T1000 (cell line): Measurements from ENCODE around the gene TMEM209.
A peak's percentile ranks its signal among the peaks of the same experiment; 100 is the strongest.
"Not testable (repeated sequence)": the region's sequence is repeated elsewhere in the genome, so short reads cannot be mapped to it uniquely, and the experiment has no call there.

Source experiments
- DNase-seq: peaks from one replicate; lab custom pipeline; 2025; ENCODE audit warnings: mixed read lengths; lab: John Stamatoyannopoulos, UW

TMEM209 gene

DNA sequence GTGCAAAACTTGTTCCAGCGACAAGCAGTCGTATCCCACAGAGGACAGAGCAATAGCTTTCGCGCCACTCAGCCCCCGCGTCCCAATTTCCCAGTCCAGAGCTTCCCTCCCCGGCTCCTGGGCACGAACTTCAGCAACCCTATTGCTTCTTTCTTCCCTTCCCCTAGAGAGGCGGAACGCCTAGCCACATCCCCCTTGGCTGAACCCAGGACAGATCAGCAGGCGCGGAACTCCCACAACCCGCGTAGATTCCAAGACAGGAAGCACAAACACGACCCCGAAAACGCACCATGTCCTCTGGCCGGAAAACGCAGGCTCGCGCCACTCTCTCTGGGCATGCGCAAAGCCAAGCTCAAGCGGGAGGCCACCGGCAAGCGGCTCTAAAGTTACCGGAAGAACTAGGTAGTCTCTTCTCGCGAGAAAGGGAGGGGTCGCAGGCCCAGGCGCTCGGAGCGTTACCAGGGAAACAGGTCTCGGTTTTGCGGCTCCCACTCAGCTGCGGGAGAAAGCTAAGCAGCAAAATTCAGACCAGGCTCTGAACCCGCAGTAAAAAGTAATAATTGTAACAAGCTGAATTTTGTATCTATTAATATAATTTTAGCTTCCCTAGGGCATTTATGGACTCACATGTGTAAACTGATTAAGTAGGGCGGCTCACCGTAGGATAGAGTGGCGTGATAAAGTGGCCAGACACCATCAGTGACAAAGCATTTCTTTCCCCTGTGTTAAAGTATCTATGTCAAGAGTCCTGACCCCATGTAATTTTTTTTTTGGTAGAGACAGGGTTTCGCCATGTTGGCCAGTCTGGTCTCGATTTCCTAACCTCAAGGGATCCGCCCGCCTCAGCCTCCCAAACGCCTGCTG lies at the start of gene TMEM209:
Gene TMEM209 (minus strand): TSS at position 323 of the 864 bp plus-strand sequence. CDS start 31 bp downstream, at position 292.
- peak; percentile 80 for DNase-seq

DNA sequence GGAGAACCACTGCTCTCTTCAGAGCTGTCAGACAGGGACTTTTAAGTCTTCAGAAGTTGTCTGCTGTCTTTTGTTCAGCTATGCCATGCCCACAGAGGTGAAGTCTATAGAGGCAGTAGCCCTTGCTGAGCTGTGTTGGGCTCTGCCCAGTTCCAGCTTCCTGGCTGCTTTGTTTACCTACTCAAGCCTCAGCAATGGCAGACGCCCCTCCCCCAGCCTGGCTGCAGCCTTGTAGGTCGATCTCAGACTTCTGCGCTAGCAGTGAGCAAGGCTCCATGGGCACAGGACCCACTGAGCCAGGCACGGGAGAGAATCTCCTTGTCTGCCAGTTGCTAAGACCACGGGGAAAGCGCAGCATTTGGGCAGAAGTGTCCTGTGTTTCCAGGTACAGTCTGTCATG lies 49.3 kb upstream of the TMEM209 start:
- no peak for DNase-seq

DNA sequence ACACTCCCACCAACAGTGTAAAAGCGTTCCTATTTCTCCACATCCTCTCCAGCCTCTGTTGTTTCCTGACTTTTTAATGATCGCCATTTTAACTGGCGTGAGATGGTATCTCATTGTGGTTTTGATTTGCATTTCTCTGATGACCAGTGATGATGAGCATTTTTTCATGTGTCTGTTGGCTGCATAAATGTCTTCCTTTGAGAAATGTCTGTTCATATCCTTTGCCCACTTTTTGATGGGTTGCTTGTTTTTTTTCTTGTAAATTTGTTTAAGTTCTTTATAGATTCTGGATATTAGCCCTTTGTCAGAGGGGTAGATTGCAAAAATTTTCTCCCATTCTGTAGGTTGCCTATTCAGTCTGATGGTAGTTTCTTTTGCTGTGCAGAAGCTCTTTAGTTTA lies 44.4 kb upstream of the TMEM209 start:
- DNase-seq, result not testable (repeated sequence)

DNA sequence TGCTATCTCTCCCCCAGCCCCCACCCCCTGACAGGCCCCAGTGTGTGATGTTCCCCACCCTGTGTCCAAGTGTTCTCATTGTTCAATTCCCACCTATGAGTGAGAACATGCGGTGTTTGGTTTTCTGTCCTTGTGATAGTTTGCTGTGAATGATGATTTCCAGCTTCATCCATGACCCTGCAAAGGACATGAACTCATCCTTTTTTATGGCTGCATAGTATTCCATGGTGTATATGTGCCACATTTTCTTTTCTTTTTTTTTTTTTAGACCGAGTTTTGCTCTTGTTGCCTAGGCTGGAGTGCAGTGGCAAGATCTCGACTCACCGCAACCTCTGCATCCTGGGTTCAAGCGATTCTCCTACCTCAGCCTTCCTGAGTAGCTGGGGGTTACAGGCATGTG lies 43.6 kb upstream of the TMEM209 start:
- not testable (repeated sequence) for DNase-seq

DNA sequence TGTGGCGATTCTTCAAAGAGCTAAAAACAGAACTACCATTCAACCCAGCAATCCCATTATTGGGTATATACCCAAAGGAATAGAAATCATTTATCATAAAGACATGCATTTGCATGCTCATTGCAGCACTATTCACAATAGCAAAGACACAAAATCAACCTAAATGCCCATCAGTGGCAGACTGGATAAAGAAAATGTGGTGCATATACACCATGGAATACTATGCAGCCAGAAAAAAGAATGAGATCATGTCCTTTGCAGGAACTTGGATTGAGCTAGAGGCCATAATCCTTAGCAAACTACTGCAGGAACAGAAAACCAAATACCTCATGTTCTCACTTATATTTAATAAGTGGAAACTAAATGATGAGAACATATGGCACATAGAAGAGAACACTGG lies 41.3 kb upstream of the TMEM209 start:
- DNase-seq, result not testable (repeated sequence)

DNA sequence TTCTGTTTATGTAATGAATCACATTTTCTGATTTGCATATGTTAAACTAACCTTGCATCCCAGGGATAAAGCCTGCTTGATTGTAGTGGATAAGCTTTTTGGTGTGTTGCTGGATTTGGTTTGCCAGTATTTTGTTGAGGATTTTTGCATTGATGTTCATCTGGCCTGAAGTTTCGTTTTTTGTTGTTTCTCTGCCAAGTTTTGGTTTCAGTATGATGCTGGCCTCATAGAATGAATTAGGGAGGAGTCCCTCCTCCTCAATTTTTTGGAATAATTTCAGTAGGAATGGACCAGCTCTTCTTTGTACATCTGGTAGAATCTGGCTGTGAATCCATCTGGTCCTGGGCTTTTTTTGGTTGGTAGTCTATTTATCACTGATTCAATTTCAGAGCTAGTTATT lies 38.3 kb upstream of the TMEM209 start:
- DNase-seq, result not testable (repeated sequence)

DNA sequence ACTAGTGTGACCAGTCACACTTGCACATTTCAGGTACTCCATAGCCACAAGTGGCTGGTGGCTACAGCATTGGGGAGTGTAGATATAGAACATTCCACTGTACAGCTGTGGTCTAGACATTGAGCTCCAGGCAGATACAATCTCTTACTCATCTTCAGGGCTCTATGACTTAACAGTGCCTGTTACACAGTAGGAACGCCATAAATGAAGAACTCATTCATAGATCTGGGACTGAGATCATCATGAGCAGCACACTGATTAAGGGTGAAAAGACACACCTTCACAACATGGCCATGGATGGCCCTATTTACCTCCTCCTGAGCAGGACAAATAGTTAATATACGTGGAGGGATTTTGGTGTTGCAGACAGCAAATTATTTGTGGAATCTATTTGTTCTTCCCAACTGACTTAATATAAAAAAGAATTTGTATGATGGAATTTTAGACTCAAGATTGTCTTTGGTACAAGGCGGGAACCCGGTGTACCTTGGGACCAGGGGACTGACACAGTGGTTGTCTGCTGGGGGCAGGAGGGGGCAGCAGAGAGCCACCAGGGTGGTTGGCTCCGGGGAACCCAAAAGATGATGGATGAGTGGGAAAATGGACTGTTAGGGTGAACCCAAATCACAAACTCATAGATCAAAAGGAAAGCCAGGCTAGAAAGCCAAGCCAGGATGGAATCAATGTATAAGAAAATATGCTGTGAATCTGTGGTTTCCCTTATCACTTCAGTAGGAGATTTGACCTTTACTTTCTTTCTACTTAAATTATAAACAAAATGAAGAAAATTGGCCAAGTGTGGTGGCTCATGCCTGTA lies 37.2 kb upstream of the TMEM209 start:
- DNase-seq, result peak; percentile 24

DNA sequence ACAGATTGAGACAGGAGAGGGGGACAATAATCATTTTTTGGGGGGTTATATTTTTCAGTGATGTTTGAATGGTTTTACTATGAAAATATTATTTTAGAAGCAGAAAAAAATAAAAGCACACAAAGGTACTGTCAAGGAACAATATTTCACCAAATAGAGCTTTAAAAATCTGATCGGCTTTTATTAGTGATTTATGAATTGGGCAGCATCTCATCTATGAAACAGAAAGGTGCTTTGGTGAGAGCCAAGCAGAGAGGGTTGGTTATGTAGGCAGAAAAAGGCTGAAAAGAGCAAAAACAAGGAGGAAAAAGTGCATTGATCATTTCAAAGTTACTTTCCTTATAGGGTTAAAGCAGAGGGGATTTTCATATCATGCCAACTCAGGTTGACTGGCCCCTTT lies 35.0 kb upstream of the TMEM209 start:
- no peak for DNase-seq

DNA sequence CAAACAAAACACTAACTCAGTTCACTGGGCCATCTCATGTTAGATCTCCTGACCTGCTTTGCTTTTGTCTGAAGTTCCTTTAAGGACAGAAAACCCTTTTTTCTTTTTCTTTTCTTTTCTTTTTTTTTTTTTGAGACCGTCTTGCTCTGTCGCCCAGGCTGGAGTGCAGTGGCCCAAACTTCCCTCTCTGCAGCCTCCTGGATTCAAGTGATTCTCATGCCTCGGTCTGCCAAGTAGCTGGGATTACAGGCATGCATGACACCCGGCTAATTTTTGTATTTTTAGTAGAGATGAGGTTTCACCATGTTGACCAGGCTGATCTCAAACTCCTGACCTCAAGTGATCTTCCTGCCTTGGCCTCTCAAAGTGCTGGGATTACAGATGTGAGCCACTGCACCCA lies 31.2 kb upstream of the TMEM209 start:
- DNase-seq, result not testable (repeated sequence)

DNA sequence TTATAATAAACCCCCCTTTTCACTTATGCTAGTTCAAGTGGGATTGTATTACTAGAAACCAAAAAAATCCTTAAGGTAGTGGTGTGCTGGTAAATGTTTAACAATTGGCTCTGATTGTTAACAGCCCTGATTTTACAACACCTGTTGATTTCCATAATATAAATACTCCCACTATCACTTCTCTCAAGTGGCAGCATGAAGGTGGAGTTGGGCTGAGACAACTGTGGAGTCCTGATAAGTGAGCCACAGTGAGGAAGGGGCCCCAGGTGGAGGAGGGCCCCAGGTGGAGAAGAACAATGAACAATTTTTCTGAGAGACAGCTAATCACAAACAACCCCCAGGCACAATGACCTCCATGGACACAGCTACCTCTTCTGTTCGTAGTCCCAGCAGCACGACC lies 28.9 kb upstream of the TMEM209 start:
- no peak for DNase-seq

DNA sequence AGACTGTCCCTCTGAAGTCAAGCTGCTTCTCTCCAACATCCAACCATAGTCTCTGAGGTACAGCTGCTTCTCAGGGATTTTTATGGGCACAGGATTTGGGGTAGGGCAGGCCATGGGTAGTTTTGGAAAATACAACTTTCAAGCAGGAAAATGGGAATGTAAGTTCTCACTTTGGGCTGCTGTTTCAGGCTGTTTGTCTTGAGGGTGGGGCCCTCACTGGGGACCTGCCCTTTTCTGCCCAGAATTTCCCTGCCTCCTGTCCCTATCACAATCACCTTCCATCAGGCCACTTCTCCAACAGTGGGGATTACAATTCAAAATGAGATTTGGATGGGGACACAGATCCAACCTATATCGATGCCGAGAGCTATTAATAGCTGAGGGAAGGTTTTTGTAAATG lies 27.0 kb upstream of the TMEM209 start:
- DNase-seq, result no peak

DNA sequence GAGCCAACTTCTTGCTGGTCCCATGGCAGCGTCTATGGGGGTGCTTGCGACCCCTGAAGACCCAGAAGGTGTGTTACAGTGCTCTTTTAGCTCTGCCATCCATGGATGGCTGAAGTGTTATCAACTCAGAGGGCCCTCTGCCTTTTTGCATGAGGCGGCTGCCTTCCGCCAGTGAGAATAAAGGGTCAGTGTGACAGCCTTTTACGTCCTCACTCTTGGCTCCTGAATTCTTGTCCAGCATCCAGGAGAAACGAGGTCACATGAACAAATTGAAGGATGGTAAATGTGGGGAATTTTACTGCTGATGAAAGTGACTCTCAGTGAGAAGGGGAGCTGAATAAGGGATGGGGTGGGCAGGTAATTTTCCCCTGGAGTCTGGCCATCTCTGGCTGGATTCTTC lies 26.6 kb upstream of the TMEM209 start:
- no peak for DNase-seq

DNA sequence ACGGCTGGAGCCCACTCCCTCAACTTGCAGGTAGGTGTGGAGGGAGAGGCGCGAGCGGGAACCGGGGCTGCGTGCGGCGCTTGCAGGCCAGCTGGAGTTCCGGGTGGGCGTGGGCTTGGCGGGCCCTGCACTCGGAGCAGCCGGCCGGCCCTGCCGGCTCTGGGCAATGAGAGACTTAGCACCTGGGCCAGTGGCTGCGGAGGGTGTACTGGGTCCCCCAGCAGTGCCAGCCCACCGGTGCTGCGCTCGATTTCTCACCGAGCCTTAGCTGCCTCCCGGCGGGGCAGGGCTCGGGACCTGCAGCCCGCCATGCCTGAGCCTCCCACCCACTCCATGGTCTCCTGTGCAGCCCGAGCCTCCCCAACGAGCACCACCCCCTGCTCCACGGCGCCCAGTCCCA lies 24.8 kb upstream of the TMEM209 start:
- DNase-seq, result not testable (repeated sequence)

DNA sequence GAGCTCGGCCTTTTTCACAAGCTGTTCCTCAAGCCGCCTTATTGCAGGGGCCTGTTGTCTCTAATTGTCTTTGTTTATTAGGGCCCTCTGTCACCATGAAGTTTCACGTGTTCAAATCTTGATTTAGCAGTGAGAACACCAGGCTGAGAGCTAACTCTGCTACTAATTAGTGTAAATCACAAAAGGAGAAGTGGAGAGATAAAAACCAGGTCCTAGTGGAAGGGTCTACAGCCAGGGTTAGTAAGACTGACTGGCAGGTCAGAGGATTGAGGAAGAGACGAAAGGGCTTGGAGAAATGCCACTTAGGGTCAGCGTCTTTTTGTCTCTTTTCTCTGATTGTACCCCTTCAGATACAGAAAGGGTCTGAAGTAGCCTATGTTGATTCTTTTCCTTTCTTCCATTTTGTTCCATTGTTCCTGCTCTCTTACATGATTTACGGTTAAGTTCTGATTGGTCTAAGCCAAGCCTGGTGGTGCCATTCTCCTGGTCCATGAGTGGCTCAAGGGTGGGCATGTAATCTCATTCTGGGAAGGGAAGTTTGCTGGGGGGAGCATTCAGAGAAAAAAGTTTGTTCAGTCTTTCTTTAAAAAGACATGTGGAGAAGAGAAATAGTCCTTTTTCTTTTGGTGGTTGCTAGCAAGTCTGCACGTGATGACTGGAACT lies 23.8 kb upstream of the TMEM209 start:
- no peak for DNase-seq

DNA sequence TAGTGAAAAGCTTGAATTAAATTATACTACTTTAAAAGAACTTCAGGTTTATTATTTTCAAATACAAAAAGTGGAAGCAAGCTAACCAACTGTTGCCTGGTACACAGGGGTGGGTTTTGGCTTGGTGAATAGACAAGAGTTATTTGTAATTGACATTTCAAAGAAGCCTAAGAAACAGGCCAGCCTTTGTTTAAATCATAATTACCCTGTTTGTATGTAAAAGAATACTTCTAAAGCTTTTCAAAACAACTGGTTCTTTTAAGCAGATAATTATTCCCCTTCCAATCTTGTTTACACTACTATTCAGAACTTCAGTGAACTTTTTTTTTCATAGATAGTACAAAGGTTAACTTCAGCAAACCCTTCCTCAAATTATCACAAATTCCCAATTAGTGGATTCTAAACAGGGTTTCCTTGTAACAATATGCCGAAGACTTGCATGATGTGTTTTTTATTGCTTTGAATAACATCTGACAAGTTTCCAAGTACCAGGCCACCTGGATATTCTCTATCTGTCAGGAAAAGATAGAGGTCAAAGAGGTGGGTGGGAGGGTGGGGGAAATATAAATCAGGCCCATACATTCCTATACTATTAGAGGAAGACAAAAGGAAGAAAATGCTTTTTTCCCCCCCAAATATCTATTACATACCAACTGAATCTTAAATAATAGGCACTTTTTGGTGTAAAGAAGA lies 22.8 kb upstream of the TMEM209 start:
- DNase-seq, result no peak

DNA sequence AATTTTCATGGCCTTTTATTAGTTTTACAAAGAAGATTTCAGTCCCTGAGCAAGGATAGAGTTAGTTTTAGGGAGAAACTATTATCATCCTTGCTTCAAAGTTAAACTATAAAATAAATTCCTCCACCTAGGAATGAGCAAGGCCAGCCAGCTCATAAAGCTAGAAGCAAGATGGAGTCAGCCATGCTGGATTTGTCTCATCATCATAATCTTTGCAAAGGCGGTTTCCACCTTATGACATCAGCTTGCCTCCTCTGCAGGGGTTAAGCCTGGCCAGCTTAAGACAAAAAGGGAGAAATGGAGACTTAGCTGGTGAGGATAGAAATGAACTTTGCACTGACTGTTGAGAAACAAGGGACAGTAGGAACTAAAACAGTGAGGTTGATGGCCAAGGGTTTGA lies 21.1 kb upstream of the TMEM209 start:
- DNase-seq, result no peak

DNA sequence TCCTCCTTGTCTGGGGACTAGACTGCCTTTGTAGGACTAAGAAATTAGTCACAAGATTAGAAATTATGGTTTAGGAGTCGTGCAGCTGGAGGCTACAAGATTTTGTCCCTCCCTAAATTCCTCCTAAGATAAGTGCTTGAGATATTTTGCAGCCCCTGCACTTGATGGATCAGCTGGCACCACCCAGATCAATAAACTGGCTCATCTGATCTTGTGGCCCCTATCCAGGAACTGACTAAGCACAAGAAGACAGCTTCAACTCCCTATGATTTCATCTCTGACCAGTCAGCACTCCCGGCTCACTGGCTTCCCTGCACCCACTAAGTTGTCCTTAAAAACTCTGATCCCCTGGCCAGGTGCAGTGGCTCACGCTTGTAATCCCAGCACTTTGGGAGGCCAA lies 19.7 kb upstream of the TMEM209 start:
- peak; percentile 18 for DNase-seq

DNA sequence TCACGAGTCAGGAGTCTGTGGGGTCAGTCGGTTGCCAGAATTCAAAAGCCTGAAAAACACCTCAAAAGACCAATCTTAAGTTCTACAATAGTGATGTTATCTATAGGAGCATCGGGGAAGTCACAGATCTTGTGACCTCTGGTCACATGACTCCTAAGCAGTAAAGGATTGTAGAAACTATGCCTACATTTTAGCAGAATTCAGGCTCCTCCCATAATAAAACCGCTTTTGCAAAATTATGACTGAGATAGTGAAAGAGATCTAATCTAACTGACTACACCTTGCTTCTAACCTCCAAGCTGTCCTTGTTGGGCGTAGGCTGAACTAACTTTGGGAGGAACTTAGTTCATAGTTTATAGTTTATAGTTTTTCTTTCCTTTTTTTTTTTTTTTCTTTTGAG lies 19.0 kb upstream of the TMEM209 start:
- no peak for DNase-seq

DNA sequence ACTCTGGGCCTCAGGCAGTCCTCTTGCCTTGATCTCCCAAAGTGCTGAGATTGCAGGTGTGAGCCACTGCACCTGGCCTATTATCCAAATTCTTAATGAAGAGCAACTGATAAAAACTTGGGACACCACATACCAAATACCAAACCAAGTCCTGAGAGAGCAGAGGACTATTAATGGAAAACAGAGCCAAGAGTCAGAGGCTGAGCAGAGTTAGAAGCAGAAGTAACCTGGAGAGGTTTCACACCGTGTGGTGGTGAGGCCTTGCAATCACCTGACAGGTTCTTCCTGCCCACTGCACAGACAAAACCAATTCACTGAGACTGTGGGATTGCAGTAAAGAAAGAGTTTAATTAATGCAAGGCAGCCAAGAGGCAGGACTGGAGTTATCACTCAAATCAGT lies 18.4 kb upstream of the TMEM209 start:
- no peak for DNase-seq

DNA sequence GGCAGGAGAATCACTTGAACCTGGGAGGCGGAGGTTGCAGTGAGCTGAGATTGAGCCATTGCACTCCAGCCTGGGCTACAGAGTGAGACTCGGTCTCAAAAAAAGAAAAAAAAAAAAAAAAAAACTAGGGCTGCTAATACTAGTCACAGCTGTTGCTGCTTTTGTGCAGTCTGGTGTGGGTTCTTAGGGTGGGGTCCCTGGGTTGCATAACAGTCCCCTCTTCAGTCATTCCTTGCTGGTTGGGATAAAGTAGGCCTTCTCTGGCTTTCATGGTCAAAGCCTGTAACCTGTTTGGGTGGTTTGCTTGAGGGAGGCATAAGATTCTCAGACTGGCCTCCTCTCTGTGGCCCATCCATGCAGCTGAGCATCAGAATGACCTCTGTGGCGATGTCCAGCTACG lies 16.5 kb upstream of the TMEM209 start:
- no peak for DNase-seq

DNA sequence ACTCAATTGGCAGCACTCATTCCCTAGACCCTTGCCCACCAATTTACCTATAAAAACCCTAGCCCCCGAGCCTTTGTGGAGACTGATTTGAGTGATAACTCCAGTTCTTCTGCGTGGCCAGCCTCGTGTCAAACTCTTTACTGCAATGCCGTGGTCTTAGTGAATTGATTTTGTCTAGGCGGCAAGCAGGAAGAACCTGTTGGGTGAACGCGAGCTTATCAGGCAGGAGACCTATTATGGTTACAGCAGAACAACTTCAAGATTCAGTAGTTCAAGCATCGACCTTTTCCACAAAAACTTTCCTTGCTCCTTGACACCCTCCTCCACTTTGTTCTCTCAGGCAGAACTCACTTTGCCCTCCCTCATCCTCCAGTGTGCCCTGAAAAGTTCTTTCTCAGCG lies 14.7 kb upstream of the TMEM209 start:
- DNase-seq, result no peak
